ENCODE results near the gene ANXA2R. TPM values are rescaled to one million over a fixed set of nuclear protein-coding genes. Genes with fewer than 3 reads are reported as not detected.
A peak's percentile ranks its signal among the peaks of the same experiment; 100 is the strongest.

ANXA2R gene
- total and polyA plus RNA-seq, 2 of the 13 experiments (the other 11 are each of a cell fraction or from before 2014, with no cell fraction given): 0.95 to 1.3 TPM

GRCh38 chr5:43066799-43067741 is 27.0 kb upstream of the ANXA2R start (continued):
- no peak; the same call in 1 of the 2 replicates for TF ChIP-seq MAZ (IDR thresholded peaks at IDR 0.05; ENCODE audit: borderline replicate concordance, low read depth, low read length)
- TF ChIP-seq MAZ (CRISPR knock-in tag; IDR thresholded peaks at IDR 0.05; ENCODE audit: low read depth): no peak
- peak; percentile 56; the same call in 1 of the 2 replicates for TF ChIP-seq PITX1 (CRISPR knock-in tag; IDR thresholded peaks at IDR 0.05)
- TF ChIP-seq ZNF761 (CRISPR knock-in tag; conservative IDR thresholded peaks at IDR 0.05): no peak; the same call in 1 of the 2 replicates
- TF ChIP-seq CEBPG (CRISPR knock-in tag; IDR thresholded peaks at IDR 0.05): peak; percentile 15; the same call in 1 of the 2 replicates
- TF ChIP-seq ZMYM4 (CRISPR knock-in tag; IDR thresholded peaks at IDR 0.05): peak; percentile 70
- no peak for TF ChIP-seq SATB2 (CRISPR knock-in tag; IDR thresholded peaks at IDR 0.05)
- no peak; the same call in none of the 2 replicates for TF ChIP-seq FOXC1 (CRISPR knock-in tag; IDR thresholded peaks at IDR 0.05; ENCODE audit: borderline replicate concordance)
- no peak for TF ChIP-seq ZSCAN25 (CRISPR knock-in tag; IDR thresholded peaks at IDR 0.05)
- TF ChIP-seq THAP7 (CRISPR knock-in tag; IDR thresholded peaks at IDR 0.05): no peak
- peak; percentile 21; the same call in 1 of the 2 replicates for TF ChIP-seq SOX5 (CRISPR knock-in tag; IDR thresholded peaks at IDR 0.05; ENCODE audit: borderline replicate concordance)
- TF ChIP-seq ELK4 (CRISPR knock-in tag; IDR thresholded peaks at IDR 0.05; ENCODE audit: borderline replicate concordance): no peak
- no peak for TF ChIP-seq ZNF589 (CRISPR knock-in tag; conservative IDR thresholded peaks at IDR 0.05)
- TF ChIP-seq ZNF773 (CRISPR knock-in tag; IDR thresholded peaks at IDR 0.05; ENCODE audit: borderline replicate concordance): no peak
- no peak for TF ChIP-seq AKNA (CRISPR knock-in tag; IDR thresholded peaks at IDR 0.05; ENCODE audit: borderline replicate concordance)
- TF ChIP-seq NRL (CRISPR knock-in tag; IDR thresholded peaks at IDR 0.05; ENCODE audit: borderline replicate concordance): no peak
- TF ChIP-seq EHMT2 (IDR thresholded peaks at IDR 0.05; ENCODE audit: borderline replicate concordance, low read depth, low read length): no peak
- TF ChIP-seq GLI4 (CRISPR knock-in tag; IDR thresholded peaks at IDR 0.05; ENCODE audit: borderline replicate concordance): no peak
- TF ChIP-seq ZFP36 (IDR thresholded peaks at IDR 0.05; ENCODE audit: borderline replicate concordance, low read depth, low read length, partially characterized antibody): no peak
- peak; percentile 95 for TF ChIP-seq KDM5A (IDR thresholded peaks at IDR 0.05; ENCODE audit: borderline replicate concordance, low read length)
- TF ChIP-seq ZNF343 (CRISPR knock-in tag; IDR thresholded peaks at IDR 0.05): no peak
- no peak for TF ChIP-seq ZNF383 (CRISPR knock-in tag; IDR thresholded peaks at IDR 0.05; ENCODE audit: borderline replicate concordance)
- TF ChIP-seq HHEX (CRISPR knock-in tag; IDR thresholded peaks at IDR 0.05): no peak
